Activated CD8-positive, alpha-beta T cell treated with anti-CD3 and anti-CD28 coated beads for 36 hours (primary cell): Measurements from ENCODE around the gene ABCG1. TPM values are rescaled to one million over a fixed set of nuclear protein-coding genes. Genes with fewer than 3 reads are reported as not detected.

Source experiments
- ATAC-seq: fragments of 200-7000 bp; cut with Tn5 transposase; one replicate; pipeline ENCODE4 v1.10.0; 2021; ENCODE audit warnings: mild to moderate bottlenecking, moderate library complexity
- CTCF ChIA-PET: fragments of 350-600 bp; sonication (Branson Sonifier 250); formaldehyde crosslinking; loops from one replicate; lab custom pipeline; 2021; ENCODE audit warnings: antibody characterized with exemption; lab: Charles Lee
- POLR2A ChIA-PET: fragments of 350-600 bp; sonication (Branson Sonifier 250); formaldehyde crosslinking; loops from one replicate; lab custom pipeline; 2021; ENCODE audit warnings: antibody characterized with exemption; lab: Charles Lee
- DNase-seq: peaks from one replicate; pipeline ENCODE4 v3.0.0-alpha.2; 2020
- H3K27ac Mint-ChIP-seq: one replicate; pipeline ENCODE4 v1.8.0; 2021; ENCODE audit warnings: mild to moderate bottlenecking, mixed read lengths
- H3K27me3 Mint-ChIP-seq: one replicate; pipeline ENCODE4 v1.8.0; 2021; ENCODE audit warnings: mixed read lengths
- H3K36me3 Mint-ChIP-seq: one replicate; pipeline ENCODE4 v1.8.0; 2021; ENCODE audit warnings: low read depth, mixed read lengths
- H3K4me1 Mint-ChIP-seq: one replicate; pipeline ENCODE4 v1.8.0; 2021; ENCODE audit warnings: low read depth, mixed read lengths
- H3K4me3 Mint-ChIP-seq: one replicate; pipeline ENCODE4 v1.8.0; 2021; ENCODE audit warnings: mild to moderate bottlenecking, moderate library complexity, mixed read lengths
- H3K9me3 Mint-ChIP-seq: one replicate; pipeline ENCODE4 v1.8.0; 2021; ENCODE audit warnings: mixed read lengths
- CTCF ChIP-seq: fragments of 200-600 bp; IDR thresholded peaks from one replicate; pipeline ENCODE4 v1.8.0; 2022; ENCODE audit warnings: antibody characterized with exemption, mild to moderate bottlenecking
- intact Hi-C: fragments of 100-400 bp; cut with micrococcal nuclease; formaldehyde crosslinking; loops from one replicate; pipeline ENCODE4 v1.10.0; 2022
- total RNA-seq, 2 experiments: library from RNA; stranded (reverse); gene quantifications; one replicate each; pipeline ENCODE4 v1.2.3, GENCODE V29; 2021

The ABCG1 gene
- total RNA-seq, 2 experiments from 2014 or later, result 12.1 to 12.7 TPM

GRCh38 chr21:42262831-42263231 is 43.9 kb downstream of the ABCG1 start:
- Mint-ChIP-seq H3K4me3 (no peak overlapping the region), H3K9me3 (no peaks in the 10 kb centered on the region), H3K36me3 (no peaks in the 10 kb centered on the region), H3K4me1 (peaks cover 16% of the 10 kb centered on the region), H3K27me3 (no peaks in the 10 kb centered on the region), H3K27ac (no peak overlapping the region)
- intact Hi-C loops, result no loop called here
- no peak for DNase-seq
- TF ChIP-seq CTCF, result no peak
- CTCF ChIA-PET, result interaction anchor here (1.1 to 2.1 kb wide), 5 partner anchors 10 to 117 kb away, joined by 3 to 9 read pairs (median 4); no protein-coding TSS in a partner anchor
- no peak for ATAC-seq
- POLR2A ChIA-PET, result no interaction called here

GRCh38 chr21:42263591-42264131 is 44.7 kb downstream of the ABCG1 start:
- no peak overlapping the region for H3K27ac Mint-ChIP-seq
- intact Hi-C loops, result no loop called here

GRCh38 chr21:42264245-42265195 is 45.6 kb downstream of the ABCG1 start:
- CTCF ChIA-PET, result interaction anchor here (1.6 to 1.9 kb wide), 2 partner anchors 101 to 119 kb away, joined by 6 to 9 read pairs; no protein-coding TSS in a partner anchor
- no peak overlapping the region for H3K27ac Mint-ChIP-seq
- no peaks in the 10 kb centered on the region for H3K36me3 Mint-ChIP-seq
- POLR2A ChIA-PET, result no interaction called here
- intact Hi-C loops, result no loop called here
- H3K4me3 Mint-ChIP-seq, result no peak overlapping the region
- ATAC-seq, result no peak
- DNase-seq, result no peak
- H3K9me3 Mint-ChIP-seq, result no peaks in the 10 kb centered on the region
- no peak for TF ChIP-seq CTCF
- no peaks in the 10 kb centered on the region for H3K27me3 Mint-ChIP-seq
- peaks cover 26% of the 10 kb centered on the region for H3K4me1 Mint-ChIP-seq

More at GRCh38 chr21:42263591-42264131, 44.7 kb downstream of the ABCG1 start:
- ChIA-PET POLR2A (no interaction called here), CTCF (interaction anchor here (1.3 to 2.1 kb wide), 4 partner anchors 25 to 118 kb away, joined by 3 to 9 read pairs (median 6); no protein-coding TSS in a partner anchor)
- H3K36me3 Mint-ChIP-seq, result no peaks in the 10 kb centered on the region
- no peak for TF ChIP-seq CTCF
- H3K9me3 Mint-ChIP-seq, result no peaks in the 10 kb centered on the region
- ATAC-seq, result no peak
- DNase-seq, result no peak
- H3K27me3 Mint-ChIP-seq, result no peaks in the 10 kb centered on the region
- no peak overlapping the region for H3K4me3 Mint-ChIP-seq
- peaks cover 18% of the 10 kb centered on the region for H3K4me1 Mint-ChIP-seq

- no peak overlapping the region for H3K4me3 Mint-ChIP-seq
- ATAC-seq (no peak), DNase-seq (no peak)
- H3K36me3 Mint-ChIP-seq, result no peaks in the 10 kb centered on the region
- H3K27me3 Mint-ChIP-seq, result no peaks in the 10 kb centered on the region
- ChIA-PET CTCF (interaction anchor here (1.6 to 1.7 kb wide), 2 partner anchors 101 to 120 kb away, joined by 6 to 8 read pairs; no protein-coding TSS in a partner anchor), POLR2A (no interaction called here)
- no peak overlapping the region for H3K27ac Mint-ChIP-seq
- TF ChIP-seq CTCF, result no peak
- H3K9me3 Mint-ChIP-seq, result no peaks in the 10 kb centered on the region
- peaks cover 28% of the 10 kb centered on the region for H3K4me1 Mint-ChIP-seq
- intact Hi-C loops, result no loop called here
Observed at GRCh38 chr21:42265231-42265812, 46.4 kb downstream of the ABCG1 start.
